Measurements from ENCODE around the gene RAB5A.
A peak's percentile ranks its signal among the peaks of the same experiment; 100 is the strongest.

Gene RAB5A

DNA sequence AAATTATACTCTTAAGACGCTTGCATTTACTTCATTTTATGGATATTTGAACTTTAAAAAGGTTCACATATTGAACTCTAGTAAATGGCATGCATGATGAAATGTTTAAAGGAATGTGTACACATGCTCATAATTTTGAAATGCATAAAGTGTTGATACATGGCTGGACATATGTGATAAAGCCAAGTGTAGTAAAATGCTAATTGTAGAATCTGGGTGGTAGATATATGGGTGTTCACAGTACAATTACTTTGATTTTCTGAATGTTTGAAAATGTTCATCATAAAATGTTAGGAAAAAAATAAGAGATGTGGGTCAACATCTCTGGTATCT, 8.6 kb upstream of the RAB5A start:
- Histone ChIP-seq H4K20me1 (ENCODE audit: insufficient read depth, low read length) (no peaks in the 10 kb centered on the region), H3K79me2 (ENCODE audit: insufficient read depth, low read length) (no peaks in the 10 kb centered on the region), H3F3A (ENCODE audit: insufficient read depth, low read length) (no peaks in the 10 kb centered on the region)

DNA sequence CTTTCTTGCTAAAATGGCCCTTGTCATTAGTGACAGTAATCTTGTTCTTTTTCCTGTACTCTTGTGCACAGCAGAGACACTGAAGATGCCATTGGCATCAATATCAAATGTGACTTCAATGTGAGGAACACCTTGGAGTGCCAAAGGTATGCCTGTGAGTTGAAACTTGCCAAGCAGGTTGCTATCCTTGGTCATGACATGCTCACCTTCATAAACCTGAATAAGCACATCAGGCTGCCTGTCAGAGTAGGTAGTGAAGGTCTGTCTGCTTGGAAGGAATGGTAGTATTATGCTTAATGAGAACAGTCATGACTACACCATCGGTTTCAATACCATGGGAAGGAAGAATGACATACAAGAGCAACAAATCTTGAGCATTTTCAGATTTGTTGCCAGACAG, 6.3 kb upstream of the RAB5A start:
- Histone ChIP-seq H3K4me3 (ENCODE audit: low read depth, low read length, poor library complexity, severe bottlenecking) (no peak overlapping the region), H3K79me2 (ENCODE audit: insufficient read depth, low read length) (no peaks in the 10 kb centered on the region)

More for the DNA sequence above, 8.6 kb upstream of the RAB5A start:
- Histone ChIP-seq H3K9me2 (ENCODE audit: low read depth, low read length) (no peaks in the 10 kb centered on the region), H3K9ac (ENCODE audit: low read length) (no peak overlapping the region), H3K9me3 (ENCODE audit: low read length) (no peaks in the 10 kb centered on the region), H3K4me2 (ENCODE audit: low read length) (no peak overlapping the region), H3K4me3 (ENCODE audit: low read depth, low read length, poor library complexity, severe bottlenecking) (no peak overlapping the region), H2AFZ (ENCODE audit: low read length) (no peak overlapping the region), H3K27ac (ENCODE audit: low read depth, low read length, poor library complexity, severe bottlenecking) (no peak overlapping the region), H3K4me1 (ENCODE audit: insufficient read depth, low read length, severe bottlenecking) (no peaks in the 10 kb centered on the region), H3K27me3 (ENCODE audit: insufficient read depth, low read length) (no peaks in the 10 kb centered on the region), H3K36me3 (ENCODE audit: insufficient read depth, low read length) (no peaks in the 10 kb centered on the region)
- TF ChIP-seq, protein P1, sequence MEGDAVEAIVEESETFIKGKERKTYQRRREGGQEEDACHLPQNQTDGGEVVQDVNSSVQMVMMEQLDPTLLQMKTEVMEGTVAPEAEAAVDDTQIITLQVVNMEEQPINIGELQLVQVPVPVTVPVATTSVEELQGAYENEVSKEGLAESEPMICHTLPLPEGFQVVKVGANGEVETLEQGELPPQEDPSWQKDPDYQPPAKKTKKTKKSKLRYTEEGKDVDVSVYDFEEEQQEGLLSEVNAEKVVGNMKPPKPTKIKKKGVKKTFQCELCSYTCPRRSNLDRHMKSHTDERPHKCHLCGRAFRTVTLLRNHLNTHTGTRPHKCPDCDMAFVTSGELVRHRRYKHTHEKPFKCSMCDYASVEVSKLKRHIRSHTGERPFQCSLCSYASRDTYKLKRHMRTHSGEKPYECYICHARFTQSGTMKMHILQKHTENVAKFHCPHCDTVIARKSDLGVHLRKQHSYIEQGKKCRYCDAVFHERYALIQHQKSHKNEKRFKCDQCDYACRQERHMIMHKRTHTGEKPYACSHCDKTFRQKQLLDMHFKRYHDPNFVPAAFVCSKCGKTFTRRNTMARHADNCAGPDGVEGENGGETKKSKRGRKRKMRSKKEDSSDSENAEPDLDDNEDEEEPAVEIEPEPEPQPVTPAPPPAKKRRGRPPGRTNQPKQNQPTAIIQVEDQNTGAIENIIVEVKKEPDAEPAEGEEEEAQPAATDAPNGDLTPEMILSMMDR (IDR thresholded peaks at IDR 0.05; ENCODE audit: low read length), result no peak
- no peak for TF ChIP-seq EZH2 (IDR thresholded peaks at IDR 0.05; ENCODE audit: borderline replicate concordance, low read length)

GRCh38 chr3:19945534-19945933, 1.4 kb upstream of the RAB5A start:
- TF ChIP-seq, protein P1 (IDR thresholded peaks at IDR 0.05; ENCODE audit: low read length), result no peak
- TF ChIP-seq EZH2 (IDR thresholded peaks at IDR 0.05; ENCODE audit: borderline replicate concordance, low read length), result no peak
- Histone ChIP-seq H3K4me2 (ENCODE audit: low read length) (peak overlapping the region; percentile 90; the same call in 1 of the 2 replicates), H2AFZ (ENCODE audit: low read length) (no peak overlapping the region), H3K27ac (ENCODE audit: low read depth, low read length, poor library complexity, severe bottlenecking) (no peak overlapping the region), H3K36me3 (ENCODE audit: insufficient read depth, low read length) (no peaks in the 10 kb centered on the region), H3K4me3 (ENCODE audit: low read depth, low read length, poor library complexity, severe bottlenecking) (peak overlapping the region; percentile 79), H4K20me1 (ENCODE audit: insufficient read depth, low read length) (peaks cover 4% of the 10 kb centered on the region; the same call in 1 of the 2 replicates), H3F3A (ENCODE audit: insufficient read depth, low read length) (no peaks in the 10 kb centered on the region), H3K4me1 (ENCODE audit: insufficient read depth, low read length, severe bottlenecking) (peaks cover 33% of the 10 kb centered on the region), H3K27me3 (ENCODE audit: insufficient read depth, low read length) (no peaks in the 10 kb centered on the region), H3K79me2 (ENCODE audit: insufficient read depth, low read length) (peaks cover 32% of the 10 kb centered on the region), H3K9me2 (ENCODE audit: low read depth, low read length) (no peaks in the 10 kb centered on the region), H3K9ac (ENCODE audit: low read length) (no peak overlapping the region), H3K9me3 (ENCODE audit: low read length) (no peaks in the 10 kb centered on the region)

More for the DNA sequence above, 6.3 kb upstream of the RAB5A start:
- no peaks in the 10 kb centered on the region for H3K36me3 ChIP-seq (ENCODE audit: insufficient read depth, low read length)
- H3F3A ChIP-seq (ENCODE audit: insufficient read depth, low read length), result no peaks in the 10 kb centered on the region
- peaks cover 2% of the 10 kb centered on the region for H3K4me1 ChIP-seq (ENCODE audit: insufficient read depth, low read length, severe bottlenecking)
- H3K27me3 ChIP-seq (ENCODE audit: insufficient read depth, low read length), result no peaks in the 10 kb centered on the region
- no peak overlapping the region for H3K9ac ChIP-seq (ENCODE audit: low read length)
- no peaks in the 10 kb centered on the region for H3K9me2 ChIP-seq (ENCODE audit: low read depth, low read length)
- H3K9me3 ChIP-seq (ENCODE audit: low read length), result no peaks in the 10 kb centered on the region
- TF ChIP-seq, protein P1 (IDR thresholded peaks at IDR 0.05; ENCODE audit: low read length), result no peak
- no peak for TF ChIP-seq EZH2 (IDR thresholded peaks at IDR 0.05; ENCODE audit: borderline replicate concordance, low read length)
- no peak overlapping the region for H3K27ac ChIP-seq (ENCODE audit: low read depth, low read length, poor library complexity, severe bottlenecking)
- no peak overlapping the region for H2AFZ ChIP-seq (ENCODE audit: low read length)
- H3K4me2 ChIP-seq (ENCODE audit: low read length), result no peak overlapping the region
- H4K20me1 ChIP-seq (ENCODE audit: insufficient read depth, low read length), result no peaks in the 10 kb centered on the region

Data from OCI-LY1 (cell line).